ENCODE measurements around the gene SLC25A30. TPM values are rescaled to one million over a fixed set of nuclear protein-coding genes. Genes with fewer than 3 reads are reported as not detected.

SLC25A30 gene
- total RNA-seq, 4 donors from 2014 or later: 2.4 to 15.6 (median 6.5) TPM

- no peak overlapping the region for H3K4me3 ChIP-seq
- in situ Hi-C loops (cut with MboI; ENCODE audit: low pct_ligation_motif_present in 1 of 4, low pct_unique_long_range_greater_than_20kb in 1 of 4, low sequenced_read_pairs in 3 of 4): no loop called here
These were observed 30.9 kb upstream of the SLC25A30 start for GRCh38 chr13:45448965-45449559.

DNA sequence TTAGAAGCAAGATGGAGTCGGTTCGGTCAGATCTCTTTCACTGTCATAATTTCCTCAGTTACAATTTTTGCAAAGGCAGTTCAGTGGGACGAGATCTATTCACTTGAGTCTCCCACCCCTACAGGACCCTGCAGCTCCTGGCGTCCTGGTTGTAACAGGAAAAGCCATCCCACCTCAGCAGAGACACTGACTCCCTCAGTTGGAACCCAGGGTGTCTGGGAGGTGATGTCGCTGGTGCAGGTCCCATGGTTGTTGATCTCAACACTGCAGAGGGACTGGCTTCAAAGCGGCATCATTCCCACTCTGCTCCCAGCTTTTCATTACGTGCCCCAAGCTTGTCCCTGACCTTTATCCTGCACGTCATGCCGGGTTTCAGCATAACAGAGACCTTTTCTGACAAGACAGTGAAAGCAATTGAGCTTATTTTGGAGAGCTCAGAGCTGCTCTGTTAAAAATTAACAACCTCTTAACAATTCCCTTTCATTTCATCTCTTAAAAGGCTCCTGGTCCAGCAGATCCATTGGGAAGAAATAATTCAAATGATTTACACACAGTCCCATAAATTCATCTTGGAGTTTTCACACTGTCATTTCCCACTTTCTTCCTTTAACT is 29.0 kb upstream of the SLC25A30 start:
- intact Hi-C loops (cut with DNase I; ENCODE audit: low total_unique reads): no loop called here
- Histone ChIP-seq H3K9me3 (no peaks in the 10 kb centered on the region), H3K27me3 (no peaks in the 10 kb centered on the region), H3K4me3 (no peak overlapping the region), H3K4me1 (peaks cover 0 to 9% (median 4%) of the 10 kb centered on the region in 4 donors), H3K27ac (no peak overlapping the region), H3K36me3 (no peaks in the 10 kb centered on the region)
- no peak for DNase-seq
- in situ Hi-C loops (cut with MboI; ENCODE audit: low pct_ligation_motif_present in 1 of 4, low pct_unique_long_range_greater_than_20kb in 1 of 4, low sequenced_read_pairs in 3 of 4): no loop called here
- WGBS, 2 donors (ENCODE audit: low coverage in 1 of 2): 58 to 60% methylated on average over 3 to 9 of the region's 9 CpGs
- TF ChIP-seq POLR2AphosphoS5 (IDR thresholded peaks at IDR 0.05): no peak
- no peak for TF ChIP-seq POLR2A (IDR thresholded peaks at IDR 0.05)
- no peak for TF ChIP-seq EP300 (IDR thresholded peaks at IDR 0.05; ENCODE audit: low read depth)
- no peak for TF ChIP-seq CTCF (IDR thresholded peaks at IDR 0.05)

More at GRCh38 chr13:45448965-45449559, 30.9 kb upstream of the SLC25A30 start:
- DNase-seq: no peak
- Histone ChIP-seq H3K27ac (no peak overlapping the region), H3K9me3 (no peaks in the 10 kb centered on the region), H3K4me1 (peaks cover 0 to 9% (median 4%) of the 10 kb centered on the region in 4 donors), H3K36me3 (no peaks in the 10 kb centered on the region), H3K27me3 (no peaks in the 10 kb centered on the region)
- no peak for TF ChIP-seq EP300 (IDR thresholded peaks at IDR 0.05; ENCODE audit: low read depth)
- TF ChIP-seq CTCF (IDR thresholded peaks at IDR 0.05): no peak
- no peak for TF ChIP-seq POLR2AphosphoS5 (IDR thresholded peaks at IDR 0.05)
- 83 to 100% methylated on average over 1 of the region's 1 CpG for WGBS, 2 donors (ENCODE audit: low coverage in 1 of 2)
- intact Hi-C loops (cut with DNase I; ENCODE audit: low total_unique reads): no loop called here

DNA sequence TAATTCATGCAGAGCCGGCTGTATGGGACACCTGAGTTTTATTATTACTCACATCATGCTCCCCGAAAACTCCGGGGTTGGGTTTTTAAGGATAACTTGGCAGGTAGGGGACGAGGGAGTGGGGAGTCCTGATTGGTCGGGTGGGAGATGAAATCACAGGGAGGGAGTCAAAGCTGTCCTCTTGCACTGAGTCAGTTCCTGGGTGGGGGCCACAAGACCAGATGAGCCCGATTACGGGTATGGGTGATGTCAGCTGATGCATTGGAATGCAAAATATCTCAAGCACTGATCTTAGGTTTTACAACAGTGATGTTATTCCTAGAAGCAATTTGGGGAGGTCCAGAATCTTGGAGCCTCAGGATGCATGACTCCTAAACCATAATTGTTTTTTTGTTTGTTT is 28.0 kb upstream of the SLC25A30 start:
- H3K4me1 ChIP-seq: peaks cover 0 to 17% (median 4%) of the 10 kb centered on the region in 4 donors
- intact Hi-C loops (cut with DNase I; ENCODE audit: low total_unique reads) (no loop called here), in situ Hi-C loops (cut with MboI; ENCODE audit: low pct_ligation_motif_present in 1 of 4, low pct_unique_long_range_greater_than_20kb in 1 of 4, low sequenced_read_pairs in 3 of 4) (no loop called here)
- TF ChIP-seq POLR2A (IDR thresholded peaks at IDR 0.05): no peak
- no peak for TF ChIP-seq POLR2AphosphoS5 (IDR thresholded peaks at IDR 0.05)
- TF ChIP-seq EP300 (IDR thresholded peaks at IDR 0.05; ENCODE audit: low read depth): no peak
- TF ChIP-seq CTCF (IDR thresholded peaks at IDR 0.05): no peak
- no peaks in the 10 kb centered on the region for H3K36me3 ChIP-seq
- no peaks in the 10 kb centered on the region for H3K27me3 ChIP-seq
- no peaks in the 10 kb centered on the region for H3K9me3 ChIP-seq
- no peak for DNase-seq
- no peak overlapping the region for H3K4me3 ChIP-seq
- H3K27ac ChIP-seq: no peak overlapping the region
- WGBS, 2 donors (ENCODE audit: low coverage in 1 of 2): 76 to 84% methylated on average over 2 to 7 of the region's 7 CpGs

- Histone ChIP-seq H3K36me3 (no peaks in the 10 kb centered on the region), H3K27me3 (no peaks in the 10 kb centered on the region), H3K27ac (no peak overlapping the region), H3K9me3 (no peaks in the 10 kb centered on the region), H3K4me1 (peaks cover 0 to 24% (median 5%) of the 10 kb centered on the region in 4 donors), H3K4me3 (no peak overlapping the region)
- 44 to 68% methylated on average over 6 of the region's 6 CpGs for WGBS, 2 donors (ENCODE audit: low coverage in 1 of 2)
- TF ChIP-seq POLR2AphosphoS5 (IDR thresholded peaks at IDR 0.05): no peak
- no peak for TF ChIP-seq EP300 (IDR thresholded peaks at IDR 0.05; ENCODE audit: low read depth)
- TF ChIP-seq CTCF (IDR thresholded peaks at IDR 0.05): no peak
- TF ChIP-seq POLR2A (IDR thresholded peaks at IDR 0.05): no peak
- in situ Hi-C loops (cut with MboI; ENCODE audit: low pct_ligation_motif_present in 1 of 4, low pct_unique_long_range_greater_than_20kb in 1 of 4, low sequenced_read_pairs in 3 of 4): no loop called here
- DNase-seq: no peak
- intact Hi-C loops (cut with DNase I; ENCODE audit: low total_unique reads): loop anchor here (1.0 kb wide), 1 partner anchor 35 kb away; no protein-coding TSS in a partner anchor
These were observed 26.9 kb upstream of the SLC25A30 start for GRCh38 chr13:45445053-45445452.
